ENCODE data around the gene CALU.

The CALU gene

DNA sequence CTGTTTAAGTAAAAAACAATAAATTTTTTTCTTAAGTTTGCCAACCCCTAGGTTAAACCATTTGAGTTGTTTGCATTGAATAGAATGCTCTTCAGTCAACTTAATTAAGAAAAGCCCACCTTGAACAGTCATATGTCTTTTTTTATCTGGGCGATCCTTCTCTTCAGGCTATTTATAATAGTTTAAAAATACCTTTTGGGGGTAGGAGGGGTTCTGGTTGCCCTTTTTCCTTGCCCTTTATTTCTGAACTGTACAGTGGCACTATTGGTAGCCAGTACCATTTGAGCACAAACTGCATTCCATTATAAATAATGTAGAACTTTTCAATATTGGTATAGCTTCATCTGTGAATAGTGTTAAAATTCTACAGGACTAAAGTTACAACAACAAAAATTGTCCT is 13.1 kb downstream of the CALU start:
- TF ChIP-seq, protein P1, sequence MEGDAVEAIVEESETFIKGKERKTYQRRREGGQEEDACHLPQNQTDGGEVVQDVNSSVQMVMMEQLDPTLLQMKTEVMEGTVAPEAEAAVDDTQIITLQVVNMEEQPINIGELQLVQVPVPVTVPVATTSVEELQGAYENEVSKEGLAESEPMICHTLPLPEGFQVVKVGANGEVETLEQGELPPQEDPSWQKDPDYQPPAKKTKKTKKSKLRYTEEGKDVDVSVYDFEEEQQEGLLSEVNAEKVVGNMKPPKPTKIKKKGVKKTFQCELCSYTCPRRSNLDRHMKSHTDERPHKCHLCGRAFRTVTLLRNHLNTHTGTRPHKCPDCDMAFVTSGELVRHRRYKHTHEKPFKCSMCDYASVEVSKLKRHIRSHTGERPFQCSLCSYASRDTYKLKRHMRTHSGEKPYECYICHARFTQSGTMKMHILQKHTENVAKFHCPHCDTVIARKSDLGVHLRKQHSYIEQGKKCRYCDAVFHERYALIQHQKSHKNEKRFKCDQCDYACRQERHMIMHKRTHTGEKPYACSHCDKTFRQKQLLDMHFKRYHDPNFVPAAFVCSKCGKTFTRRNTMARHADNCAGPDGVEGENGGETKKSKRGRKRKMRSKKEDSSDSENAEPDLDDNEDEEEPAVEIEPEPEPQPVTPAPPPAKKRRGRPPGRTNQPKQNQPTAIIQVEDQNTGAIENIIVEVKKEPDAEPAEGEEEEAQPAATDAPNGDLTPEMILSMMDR (IDR thresholded peaks at IDR 0.05) = no peak

DNA sequence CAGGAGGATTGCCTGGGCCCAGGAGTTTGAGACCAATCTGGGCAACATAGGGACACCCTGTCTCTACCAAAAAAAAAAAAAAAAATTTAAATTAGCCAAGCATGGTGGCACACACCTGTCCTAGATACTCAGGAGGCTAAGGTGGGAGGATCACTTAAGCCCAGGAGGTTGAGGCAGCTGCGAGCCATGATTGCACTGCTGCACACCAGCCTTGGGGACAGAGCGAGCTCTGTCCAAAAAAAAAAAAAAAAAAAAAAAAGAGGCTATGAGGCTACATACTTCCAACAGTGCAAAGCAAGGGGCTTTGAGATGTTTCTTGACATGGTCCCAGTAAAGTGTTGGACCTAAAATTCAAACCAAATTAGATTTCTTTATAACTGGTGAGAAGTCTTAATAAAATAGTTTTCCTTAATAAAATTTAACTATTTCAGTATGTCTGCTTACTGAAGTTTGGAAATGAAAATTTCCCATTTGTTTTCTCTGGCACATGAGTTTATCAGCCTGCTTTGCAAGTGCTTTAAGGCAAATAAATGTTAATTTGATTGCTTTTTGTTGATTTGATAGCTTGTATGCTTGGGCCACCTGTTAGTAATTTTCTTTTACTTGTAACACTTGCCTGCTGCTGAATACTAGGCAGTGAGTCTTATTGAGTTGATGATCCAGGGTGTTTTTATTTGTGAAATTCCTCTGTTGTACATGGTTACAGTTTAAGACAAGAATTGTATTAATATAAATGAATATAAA is 16.1 kb downstream of the CALU start:
- TF ChIP-seq, protein P1 (IDR thresholded peaks at IDR 0.05) = no peak

DNA sequence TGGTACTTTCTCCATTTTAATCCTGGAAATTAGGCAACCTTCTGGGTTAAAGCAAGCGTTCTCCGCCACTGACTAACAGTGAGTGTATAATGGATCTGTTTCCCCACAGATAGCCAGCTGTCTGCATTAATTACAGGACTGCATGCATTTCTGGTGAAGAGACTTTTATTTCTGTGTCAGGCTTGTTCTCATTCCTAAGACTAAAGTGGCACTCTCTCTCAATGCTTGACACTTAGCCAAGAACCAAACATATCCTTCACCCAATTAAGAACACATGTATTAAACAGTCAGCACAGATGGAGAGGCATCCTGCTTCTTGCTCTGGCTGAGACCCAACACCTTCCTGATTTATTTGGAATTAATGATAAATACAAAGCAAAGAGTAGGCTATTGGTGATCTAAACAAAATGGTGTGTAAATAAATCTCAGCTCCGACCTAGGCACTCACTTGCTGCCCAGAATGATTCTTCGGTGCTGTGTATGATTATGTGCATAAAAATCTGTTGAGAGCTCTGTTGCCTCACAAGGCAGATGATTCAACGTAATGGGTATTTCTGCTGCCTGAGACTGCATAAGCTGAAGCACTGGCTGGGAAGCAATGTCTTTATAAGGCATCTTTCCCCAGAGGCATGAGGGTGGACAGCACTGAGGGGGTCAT is 16.8 kb downstream of the CALU start:
- TF ChIP-seq, protein P1 (IDR thresholded peaks at IDR 0.05) = no peak

DNA sequence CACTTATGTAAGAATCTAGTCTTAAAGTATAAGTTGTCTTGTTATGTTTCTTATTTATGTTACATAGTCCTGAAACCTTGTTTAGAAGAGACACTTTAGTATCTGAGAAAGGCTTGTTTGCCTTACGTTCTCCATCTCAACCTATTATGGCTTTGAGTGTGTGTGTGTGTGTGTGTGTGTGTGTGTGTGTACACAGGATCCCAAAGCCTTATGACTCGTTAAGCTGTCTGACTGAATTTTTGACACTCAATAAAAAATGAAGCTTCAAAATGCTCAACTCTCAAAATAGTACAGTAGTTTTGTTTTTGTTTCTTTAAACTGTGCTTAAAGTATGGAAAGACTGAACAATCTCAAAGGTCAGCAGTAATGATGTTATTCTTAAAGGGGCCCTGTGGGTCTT is 18.0 kb downstream of the CALU start:
- TF ChIP-seq, protein P1 (IDR thresholded peaks at IDR 0.05) = no peak

DNA sequence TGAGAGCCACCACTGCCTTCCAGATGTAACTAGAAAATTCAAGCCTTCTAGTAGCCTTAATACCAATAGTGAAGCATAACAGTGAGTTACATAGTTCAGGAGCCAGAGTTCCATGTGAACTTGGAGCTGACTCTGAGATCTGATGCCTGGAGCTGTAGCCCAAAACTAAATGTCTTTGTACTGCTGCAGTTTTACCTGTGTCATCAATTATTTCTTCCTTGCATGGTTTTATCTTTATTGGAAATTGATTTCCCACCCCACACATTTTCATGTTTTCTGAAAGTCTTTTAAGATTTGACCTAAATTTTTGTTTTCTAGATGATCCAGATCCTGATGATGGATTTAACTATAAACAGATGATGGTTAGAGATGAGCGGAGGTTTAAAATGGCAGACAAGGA is 19.4 kb downstream of the CALU start:
- TF ChIP-seq, protein P1 (IDR thresholded peaks at IDR 0.05) = no peak

DNA sequence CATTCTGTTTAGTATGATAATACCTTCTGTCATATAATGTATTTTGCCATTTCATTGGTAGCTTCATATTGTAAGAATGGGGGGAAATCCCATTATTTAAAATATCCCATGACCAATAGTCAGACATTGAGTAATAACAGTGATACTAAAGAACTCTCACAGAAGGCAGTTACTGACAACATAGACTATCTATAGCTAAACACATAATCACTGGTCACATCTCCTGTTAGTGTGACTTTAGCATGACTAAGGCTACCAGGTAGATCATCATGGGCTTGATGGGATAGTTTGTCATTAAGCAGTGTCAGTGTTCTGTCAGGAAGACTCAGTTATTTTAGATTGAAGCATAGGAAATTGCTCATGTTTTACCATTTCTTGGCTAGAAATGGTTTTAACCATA is 20.1 kb downstream of the CALU start:
- TF ChIP-seq, protein P1 (IDR thresholded peaks at IDR 0.05) = no peak

DNA sequence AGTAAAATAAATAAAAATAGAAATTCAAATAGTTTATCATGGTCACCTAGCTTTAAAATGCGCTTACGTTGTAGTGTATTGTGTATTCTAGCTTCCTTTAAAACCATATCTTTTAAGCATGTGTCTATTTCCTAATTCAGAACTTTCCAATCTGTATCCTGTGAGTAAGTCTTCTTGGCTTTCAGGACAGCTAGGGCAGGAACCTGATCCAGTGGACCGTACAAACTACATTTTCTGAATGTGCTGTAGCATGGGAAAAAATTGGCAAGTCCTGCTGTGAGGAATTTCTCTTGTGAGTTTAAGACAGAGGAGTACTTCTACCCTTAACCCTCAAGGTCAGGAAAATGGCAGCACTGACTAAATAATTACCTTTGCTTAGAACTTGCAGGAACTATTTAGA is 24.4 kb downstream of the CALU start:
- TF ChIP-seq, protein P1 (IDR thresholded peaks at IDR 0.05) = no peak

All from LNCAP (cell line).